HG03442 (cell line): ENCODE data around the gene RITA1.
A peak's percentile ranks its signal among the peaks of the same experiment; 100 is the strongest.
"Not testable (repeated sequence)": the region's sequence is repeated elsewhere in the genome, so short reads cannot be mapped to it uniquely, and the experiment has no call there.

Experiments used
- ATAC-seq: cut with Tn5 transposase; IDR thresholded peaks from one replicate; pipeline ENCODE4 v1.9.1; 2021; ENCODE audit warnings: mild to moderate bottlenecking, moderate library complexity; ENCODE audit not compliant: unreplicated experiment

Gene RITA1

GRCh38 chr12:113201187-113202177 lies 16.0 kb downstream of the RITA1 start:
- ATAC-seq: no peak

DNA sequence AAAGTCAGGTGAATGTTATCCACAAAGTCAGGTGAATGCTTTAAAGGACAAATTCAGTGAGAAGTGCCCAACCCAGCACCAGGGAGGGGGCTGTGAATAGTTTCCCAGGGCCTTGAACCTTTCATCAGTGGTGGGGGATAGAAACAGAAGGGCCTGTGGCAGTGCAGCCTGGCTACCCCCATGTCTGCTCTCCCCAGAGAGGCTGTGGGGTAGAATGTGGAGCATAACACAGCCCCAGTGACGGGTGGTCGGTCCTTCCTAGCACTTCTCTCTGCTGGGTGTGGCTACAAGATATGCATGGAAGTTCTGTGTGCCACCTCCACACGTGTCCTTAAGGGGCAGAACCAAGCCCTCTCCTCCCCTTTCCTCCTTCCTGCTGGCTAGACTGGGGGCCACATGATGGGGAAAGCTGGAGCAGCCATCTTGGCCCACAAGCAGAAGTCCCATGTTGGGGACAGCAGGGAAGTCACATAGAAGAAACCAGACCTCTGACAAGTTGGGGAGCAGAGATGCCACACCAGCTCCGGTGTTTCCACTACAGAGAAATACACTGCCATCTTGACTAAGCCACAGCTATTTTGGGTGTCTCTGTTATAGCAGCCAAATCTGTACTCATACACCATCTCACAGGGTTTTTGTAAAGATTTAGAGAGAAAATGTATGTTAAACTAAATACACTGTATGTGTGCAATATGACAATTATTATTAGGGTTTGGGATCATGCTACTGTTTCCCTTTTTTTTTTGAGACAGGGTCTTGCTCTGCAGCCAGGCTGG lies 17.0 kb downstream of the RITA1 start:
- ATAC-seq: no peak

DNA sequence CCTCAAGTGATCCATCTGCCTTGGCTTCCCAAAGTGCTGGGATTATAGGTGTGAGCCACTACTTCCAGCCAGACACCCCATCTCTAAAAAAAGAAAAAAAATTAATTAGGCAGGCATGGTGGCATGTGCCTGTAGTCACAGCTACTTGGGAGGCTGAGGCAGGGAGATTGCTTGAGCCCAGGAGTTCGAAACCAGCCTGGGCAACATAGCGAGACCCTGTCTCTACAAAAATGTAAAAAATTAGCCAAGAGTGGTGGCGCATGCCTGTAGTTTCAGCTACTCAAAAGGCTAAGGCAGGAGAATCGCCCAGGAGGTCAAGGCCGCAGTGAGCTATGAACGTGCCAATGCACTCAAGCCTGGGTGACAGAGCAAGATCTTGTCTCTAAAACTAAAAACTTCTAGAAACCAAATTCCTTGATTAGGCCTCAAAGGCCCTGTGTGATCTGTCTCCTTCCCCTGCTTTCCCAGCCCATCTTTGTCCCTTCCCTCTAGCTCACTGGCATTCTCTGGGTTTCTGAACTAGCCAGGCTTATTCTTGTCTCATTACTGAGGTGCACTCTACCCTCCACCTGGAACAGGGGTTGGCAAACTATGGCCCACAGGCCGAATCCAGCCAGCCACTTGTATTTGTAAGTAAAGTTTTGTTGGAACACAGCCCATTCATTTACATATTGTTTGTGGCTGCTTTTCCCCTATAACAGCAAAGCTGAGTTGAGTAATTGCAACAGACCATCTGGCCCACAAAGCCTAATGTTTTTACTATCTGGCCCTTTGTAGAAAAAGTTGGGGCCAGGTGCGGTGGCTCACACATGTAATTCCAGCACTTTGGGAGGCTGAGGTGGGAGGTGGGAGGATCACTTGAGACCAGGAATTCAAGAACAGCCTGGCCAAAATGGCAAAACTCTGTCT lies 18.6 kb downstream of the RITA1 start:
- no peak for ATAC-seq

DNA sequence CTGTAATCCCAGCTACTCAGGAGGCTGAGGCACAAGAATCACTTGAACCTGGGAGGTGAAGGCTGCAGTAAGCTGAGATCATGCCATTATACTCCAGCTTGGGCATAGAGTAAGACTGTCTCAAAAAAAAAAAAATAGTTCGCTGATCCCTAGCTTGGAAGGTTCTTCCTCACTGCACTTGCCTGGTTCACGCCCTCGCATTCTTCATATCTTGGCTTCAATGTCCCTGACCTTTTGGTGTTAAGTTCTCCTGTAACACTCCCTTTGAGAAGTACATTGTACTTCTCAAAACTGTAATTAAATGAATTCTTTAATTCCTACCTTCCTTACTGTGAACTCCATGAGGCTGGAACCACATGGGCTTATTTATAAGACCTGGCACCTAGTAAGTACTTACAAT lies 19.3 kb downstream of the RITA1 start:
- no peak for ATAC-seq

DNA sequence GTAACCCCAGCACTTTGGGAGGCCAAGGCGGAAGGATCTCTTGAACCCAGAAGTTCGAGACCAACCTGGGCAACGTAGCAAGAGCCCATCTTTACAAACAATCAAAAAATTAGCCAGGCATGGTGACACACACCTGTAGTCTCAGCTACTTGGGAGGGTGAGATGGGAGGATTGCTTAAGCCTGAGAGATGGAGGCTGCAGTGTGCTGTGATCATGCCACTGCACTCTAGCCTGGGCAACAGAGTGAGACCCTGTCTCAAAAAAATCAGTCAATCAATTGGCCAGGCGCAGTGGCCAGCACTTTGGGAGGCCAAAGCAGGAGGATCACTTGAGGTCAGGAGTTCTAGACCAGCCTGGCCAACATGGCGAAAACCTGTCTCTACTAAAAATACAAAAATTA lies 21.3 kb downstream of the RITA1 start:
- ATAC-seq: not testable (repeated sequence)

DNA sequence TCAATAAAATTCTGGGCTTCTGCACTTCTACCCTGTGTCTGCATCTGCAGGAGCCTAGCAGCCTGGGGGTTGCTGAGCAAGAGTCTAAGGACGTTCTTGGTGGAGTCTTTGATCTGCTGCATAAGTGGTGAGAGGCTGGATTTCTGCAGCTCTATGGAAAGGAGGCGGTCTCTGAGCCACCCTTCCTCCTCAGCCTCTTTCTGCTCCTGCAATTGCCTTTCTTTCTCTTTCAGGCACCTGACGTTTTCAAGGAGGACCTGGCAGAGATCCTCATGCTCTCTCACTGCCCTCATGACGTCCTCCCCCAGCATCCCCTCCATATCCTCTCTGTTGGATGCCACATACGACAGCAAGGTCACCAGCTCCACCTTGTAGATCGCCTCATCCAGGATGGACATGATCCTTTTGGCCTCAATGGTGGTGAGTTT lies 22.1 kb downstream of the RITA1 start:
- peak; percentile 3 for ATAC-seq

- ATAC-seq: peak; percentile 68
These were observed 22.8 kb downstream of the RITA1 start for GRCh38 chr12:113208041-113208934.

DNA sequence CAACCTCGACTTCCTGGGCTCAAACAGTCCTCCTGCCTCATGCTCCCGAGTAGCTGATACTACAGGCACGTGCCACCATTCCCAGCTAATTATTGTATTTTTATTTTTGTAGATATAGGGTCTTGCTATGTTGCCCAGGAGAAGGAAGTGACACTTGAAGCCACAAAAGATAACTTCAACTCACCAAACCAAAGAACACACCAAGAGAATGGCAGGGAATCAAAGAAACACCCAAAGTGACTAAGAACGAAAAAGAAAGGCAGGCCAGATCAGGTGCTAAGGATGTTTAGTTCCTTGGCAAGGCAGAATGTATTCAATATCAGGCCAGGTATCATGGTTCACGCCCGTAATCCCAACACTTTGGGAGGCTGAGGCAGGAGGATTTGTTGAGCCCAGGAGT lies 25.6 kb downstream of the RITA1 start:
- no peak for ATAC-seq

DNA sequence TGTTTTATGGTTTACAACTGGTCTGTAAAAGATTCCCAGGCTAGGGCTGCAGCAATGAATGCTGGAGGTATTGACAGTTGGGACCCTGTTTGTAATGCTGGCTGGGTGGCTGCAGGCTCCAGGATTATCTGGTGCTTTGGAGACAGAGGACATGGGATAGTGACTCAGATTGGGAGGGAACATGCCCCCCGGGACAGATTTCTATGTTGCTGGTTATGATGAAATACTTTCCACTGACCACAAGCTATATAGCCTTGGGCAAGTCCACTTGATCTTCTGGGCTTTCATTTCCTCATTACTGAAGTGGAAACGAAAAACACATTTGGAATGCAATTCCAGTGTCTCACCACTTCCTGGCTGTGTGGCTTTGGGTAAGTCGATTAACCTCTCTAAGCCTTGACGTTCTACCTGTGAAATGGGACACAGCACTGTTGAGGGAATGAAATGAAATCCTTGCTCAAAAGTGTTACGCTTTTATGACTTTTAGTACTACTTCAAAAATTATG lies 29.4 kb downstream of the RITA1 start:
- no peak for ATAC-seq

- no peak for ATAC-seq
These were observed 30.5 kb downstream of the RITA1 start for GRCh38 chr12:113216027-113216426.

- no peak for ATAC-seq
These were observed 35.2 kb downstream of the RITA1 start for GRCh38 chr12:113220593-113221180.

DNA sequence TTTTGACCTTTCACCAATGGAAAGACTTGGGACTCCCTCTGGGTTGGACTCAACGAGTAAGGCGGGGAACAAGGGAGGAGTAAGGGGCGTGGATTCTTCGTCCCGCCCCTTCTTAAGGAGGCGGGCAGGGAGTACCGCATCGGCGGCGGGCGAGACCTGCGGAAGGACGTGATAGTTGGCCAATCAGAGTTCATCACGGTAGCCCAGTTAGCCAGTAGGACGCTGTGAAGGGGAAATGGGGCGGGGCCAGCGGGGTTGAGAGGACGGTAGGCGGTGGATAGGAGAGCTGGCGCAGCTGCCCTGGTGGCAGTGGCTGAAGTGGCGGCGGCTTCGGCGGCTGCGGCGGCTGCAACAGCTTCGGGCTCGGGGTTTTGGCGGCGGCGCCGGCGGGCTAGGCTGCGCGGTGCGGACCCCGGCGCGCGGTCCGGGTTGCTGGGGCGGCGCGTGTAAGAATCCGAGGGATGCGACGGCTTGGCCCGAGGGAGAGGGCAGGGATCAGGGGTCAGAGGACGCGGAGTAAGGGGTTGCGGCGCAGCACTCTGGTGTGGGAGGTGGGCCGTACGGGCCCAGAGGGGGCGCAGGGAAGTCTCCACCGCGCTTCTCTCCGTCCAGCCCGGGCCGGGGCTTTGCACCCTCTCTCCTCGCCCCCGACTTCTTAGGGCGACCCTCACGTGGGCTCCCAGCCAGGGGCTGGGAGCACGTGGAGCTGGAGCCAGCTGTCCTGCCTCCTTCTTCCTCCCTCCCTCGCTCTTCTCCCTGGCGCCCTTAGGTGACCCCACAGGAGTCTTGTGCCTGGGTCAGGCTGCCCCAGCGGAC lies 35.9 kb downstream of the RITA1 start, which contains the start of gene TPCN1:
Gene TPCN1 (plus strand): TSS at position 284 of the 816 bp plus-strand sequence. CDS start 5,389 bp downstream, outside the sequence.
- ATAC-seq: peak; percentile 85

GRCh38 chr12:113221997-113222729 lies 36.6 kb downstream of the RITA1 start:
- ATAC-seq: no peak

- ATAC-seq: no peak
These were observed 37.4 kb downstream of the RITA1 start for GRCh38 chr12:113222730-113223531.

DNA sequence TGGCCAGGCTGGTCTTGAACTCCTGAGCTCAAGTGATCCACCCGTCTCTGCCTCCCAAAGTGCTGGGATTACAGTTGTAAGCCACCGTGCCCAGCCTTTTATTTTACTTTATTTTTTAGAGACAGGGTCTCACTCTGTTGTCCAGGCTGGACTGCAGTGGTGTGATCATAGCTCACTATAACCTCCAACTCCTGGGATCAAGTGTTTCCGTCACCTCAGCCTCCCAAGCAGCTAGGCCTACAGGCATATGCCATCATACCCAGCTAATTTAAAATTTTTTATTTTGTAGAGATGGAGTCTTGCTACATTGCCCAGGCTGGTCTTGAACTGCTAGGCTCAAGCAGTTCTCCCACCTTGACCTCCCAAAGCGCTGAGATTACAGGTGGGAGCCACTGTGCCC lies 39.4 kb downstream of the RITA1 start:
- no peak for ATAC-seq

DNA sequence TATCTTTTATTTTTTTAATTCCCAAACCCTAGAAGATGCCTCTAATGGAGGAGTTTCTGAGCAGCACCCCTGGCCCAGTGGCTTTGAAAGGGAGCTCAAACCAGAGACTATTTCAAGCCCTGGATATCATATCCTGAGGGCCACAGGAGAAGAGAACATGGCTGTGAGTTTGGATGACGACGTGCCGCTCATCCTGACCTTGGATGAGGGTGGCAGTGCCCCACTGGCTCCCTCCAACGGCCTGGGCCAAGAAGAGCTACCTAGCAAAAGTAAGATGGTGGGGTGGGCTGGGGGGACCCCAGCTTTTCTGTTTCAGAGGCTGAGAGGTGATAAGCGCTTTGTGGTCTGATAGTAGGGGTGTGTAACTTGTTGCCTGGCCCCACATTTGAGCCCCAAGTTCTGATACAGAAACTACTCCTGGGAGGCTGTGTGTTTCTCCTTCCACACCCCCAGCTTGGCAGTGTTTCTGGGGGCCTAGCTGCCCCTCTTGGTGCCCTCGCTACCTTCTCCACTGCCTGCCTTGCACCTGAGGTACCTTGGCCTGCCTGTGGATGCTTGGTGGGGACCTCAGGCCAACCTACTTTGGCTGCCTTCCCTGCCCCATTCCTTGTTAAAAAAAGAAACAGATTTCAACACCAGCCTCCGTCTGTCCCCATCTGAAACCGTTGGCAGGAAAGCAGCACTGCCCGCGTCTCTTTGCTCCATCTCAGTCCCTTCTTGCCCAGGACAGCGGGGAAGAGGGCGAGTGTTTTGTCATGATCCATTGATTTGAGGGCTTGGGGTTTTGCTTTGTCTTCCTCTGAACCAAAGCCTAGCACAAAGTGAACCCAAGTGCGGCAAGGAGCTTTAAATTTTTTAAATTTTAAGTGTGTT lies 41.4 kb downstream of the RITA1 start:
- ATAC-seq: no peak
